Colonic mucosa (tissue), 4 donors: ENCODE results near the gene DYNC2LI1. TPM values are rescaled to one million over a fixed set of nuclear protein-coding genes. Genes with fewer than 3 reads are reported as not detected.
A peak's percentile ranks its signal among the peaks of the same experiment; 100 is the strongest.

Experiments
- DNase-seq: peaks from one replicate; pipeline ENCODE4 v3.0.0-alpha.2; 2020
- H3K27ac ChIP-seq: fragments of 200-600 bp; one replicate; pipeline ENCODE4 v1.8.0; 2021
- H3K27me3 ChIP-seq: fragments of 200-600 bp; one replicate; pipeline ENCODE4 v1.8.0; 2021
- H3K36me3 ChIP-seq: fragments of 200-600 bp; one replicate; pipeline ENCODE4 v1.8.0; 2021
- H3K4me1 ChIP-seq: fragments of 200-600 bp; one replicate; pipeline ENCODE4 v1.8.0; 2021; ENCODE audit warnings: mild to moderate bottlenecking
- H3K4me3 ChIP-seq: fragments of 200-600 bp; one replicate; pipeline ENCODE4 v1.8.0; 2021
- H3K9ac ChIP-seq, 2 donors: one replicate each; pipeline ENCODE4 v1.7.0; 2013; ENCODE audit warnings: control low read depth in 2 of 2, low read depth in 2 of 2, low read length in 2 of 2
- H3K9me3 ChIP-seq: fragments of 200-600 bp; one replicate; pipeline ENCODE4 v1.8.0; 2021
- intact Hi-C: fragments of 100-400 bp; cut with DNase I; formaldehyde crosslinking; loops from one replicate; pipeline ENCODE4 v1.14.1; 2022
- total RNA-seq, 2 donors: library from RNA; stranded (reverse); fragmentation: NEBNext Ultra II Directional in 1 of 2; extraction: Animal tissue kit (Norgen Biotek cat#: 25700) in 1 of 2; gene quantifications; one replicate each; pipeline ENCODE4 v1.2.1, GENCODE V29; 2021
- TF ChIP-seq, protein P1 (sequence below): fragments of 200-600 bp; IDR thresholded peaks from one replicate; pipeline ENCODE4 v1.8.0; 2022; ENCODE audit warnings: antibody characterized with exemption, mild to moderate bottlenecking
- donor health status: healthy.
- donor health status: DM: no; HTN: no; CAD: no.
- donor health status: DM: no; HTN: no; CAD: no.

DYNC2LI1 gene
- total RNA-seq, 2 donors from 2014 or later = 8.1 to 17.2 TPM

DNA sequence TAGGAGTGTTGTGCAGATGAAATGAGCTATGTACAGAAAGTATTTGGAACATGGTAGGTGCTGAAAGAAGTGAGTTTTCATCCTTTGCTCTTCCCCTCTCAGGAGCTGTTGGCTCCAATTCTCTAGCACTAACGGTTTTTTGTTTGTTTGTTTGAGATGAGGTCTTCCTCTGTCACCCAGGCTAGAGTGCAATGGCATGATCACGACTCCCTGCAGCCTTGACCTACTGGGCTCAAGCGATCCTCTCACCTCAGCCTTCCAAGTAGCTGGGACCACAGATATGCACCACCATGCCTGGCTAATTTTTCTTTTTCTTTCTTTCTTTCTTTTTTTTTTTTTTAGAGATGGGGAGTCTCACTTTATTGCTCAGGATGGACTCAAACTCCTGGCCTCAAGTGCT lies 52.0 kb downstream of the DYNC2LI1 start:
- no peaks in the 10 kb centered on the region for H3K36me3 ChIP-seq
- no peaks in the 10 kb centered on the region for H3K27me3 ChIP-seq
- intact Hi-C loops = no loop called here
- no peaks in the 10 kb centered on the region for H3K4me1 ChIP-seq
- DNase-seq = no peak
- no peaks in the 10 kb centered on the region for H3K9me3 ChIP-seq
- H3K4me3 ChIP-seq = no peak overlapping the region
- TF ChIP-seq, protein P1, sequence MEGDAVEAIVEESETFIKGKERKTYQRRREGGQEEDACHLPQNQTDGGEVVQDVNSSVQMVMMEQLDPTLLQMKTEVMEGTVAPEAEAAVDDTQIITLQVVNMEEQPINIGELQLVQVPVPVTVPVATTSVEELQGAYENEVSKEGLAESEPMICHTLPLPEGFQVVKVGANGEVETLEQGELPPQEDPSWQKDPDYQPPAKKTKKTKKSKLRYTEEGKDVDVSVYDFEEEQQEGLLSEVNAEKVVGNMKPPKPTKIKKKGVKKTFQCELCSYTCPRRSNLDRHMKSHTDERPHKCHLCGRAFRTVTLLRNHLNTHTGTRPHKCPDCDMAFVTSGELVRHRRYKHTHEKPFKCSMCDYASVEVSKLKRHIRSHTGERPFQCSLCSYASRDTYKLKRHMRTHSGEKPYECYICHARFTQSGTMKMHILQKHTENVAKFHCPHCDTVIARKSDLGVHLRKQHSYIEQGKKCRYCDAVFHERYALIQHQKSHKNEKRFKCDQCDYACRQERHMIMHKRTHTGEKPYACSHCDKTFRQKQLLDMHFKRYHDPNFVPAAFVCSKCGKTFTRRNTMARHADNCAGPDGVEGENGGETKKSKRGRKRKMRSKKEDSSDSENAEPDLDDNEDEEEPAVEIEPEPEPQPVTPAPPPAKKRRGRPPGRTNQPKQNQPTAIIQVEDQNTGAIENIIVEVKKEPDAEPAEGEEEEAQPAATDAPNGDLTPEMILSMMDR = no peak
- no peak overlapping the region for H3K9ac ChIP-seq
- H3K27ac ChIP-seq = no peak overlapping the region

DNA sequence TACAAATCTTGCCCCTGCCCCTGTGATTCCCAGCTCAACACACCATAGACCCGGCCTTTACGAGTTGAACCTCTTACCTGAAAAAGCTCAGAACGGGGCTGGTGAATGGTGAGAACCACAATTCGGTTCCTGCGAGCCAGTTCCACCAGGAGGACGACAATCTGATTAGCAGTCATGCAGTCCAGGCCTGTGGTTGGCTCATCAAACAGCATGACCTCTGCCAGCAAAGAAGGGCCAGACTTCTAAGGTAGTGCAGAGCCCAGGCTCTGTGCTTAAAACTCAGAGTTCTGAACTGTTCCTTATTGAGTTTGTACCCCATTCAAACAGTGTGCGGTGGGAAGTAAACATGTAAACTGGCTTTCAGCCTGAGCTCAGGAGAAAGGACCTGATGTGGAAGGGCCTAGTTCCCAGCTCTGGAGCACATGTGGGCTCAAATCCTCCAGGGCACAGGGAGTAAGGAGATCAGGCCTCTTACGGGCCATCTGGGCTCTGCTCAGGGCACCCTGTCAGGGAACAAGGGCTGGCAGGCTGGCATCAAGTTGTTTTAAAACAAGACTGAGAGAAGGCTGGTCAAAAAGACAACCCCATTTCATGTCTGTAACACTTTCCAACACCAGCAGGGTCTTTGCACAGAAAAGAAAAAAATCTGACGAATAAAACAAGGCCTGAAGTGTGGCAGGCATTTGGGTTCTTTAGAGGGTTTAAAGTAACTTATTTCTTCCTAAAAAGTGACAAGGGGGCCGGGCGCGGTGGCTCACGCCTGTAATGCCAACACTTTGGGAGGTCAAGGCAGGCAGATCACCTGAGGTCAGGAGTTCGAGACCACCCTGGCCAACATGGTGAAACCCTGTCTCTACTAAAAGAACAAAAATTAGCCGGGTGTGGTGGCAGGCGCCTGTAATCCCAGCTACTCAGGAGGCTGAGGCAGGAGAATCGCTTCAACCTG lies 52.7 kb downstream of the DYNC2LI1 start:
- no peaks in the 10 kb centered on the region for H3K27me3 ChIP-seq
- no peak for DNase-seq
- H3K4me3 ChIP-seq = no peak overlapping the region

DNA sequence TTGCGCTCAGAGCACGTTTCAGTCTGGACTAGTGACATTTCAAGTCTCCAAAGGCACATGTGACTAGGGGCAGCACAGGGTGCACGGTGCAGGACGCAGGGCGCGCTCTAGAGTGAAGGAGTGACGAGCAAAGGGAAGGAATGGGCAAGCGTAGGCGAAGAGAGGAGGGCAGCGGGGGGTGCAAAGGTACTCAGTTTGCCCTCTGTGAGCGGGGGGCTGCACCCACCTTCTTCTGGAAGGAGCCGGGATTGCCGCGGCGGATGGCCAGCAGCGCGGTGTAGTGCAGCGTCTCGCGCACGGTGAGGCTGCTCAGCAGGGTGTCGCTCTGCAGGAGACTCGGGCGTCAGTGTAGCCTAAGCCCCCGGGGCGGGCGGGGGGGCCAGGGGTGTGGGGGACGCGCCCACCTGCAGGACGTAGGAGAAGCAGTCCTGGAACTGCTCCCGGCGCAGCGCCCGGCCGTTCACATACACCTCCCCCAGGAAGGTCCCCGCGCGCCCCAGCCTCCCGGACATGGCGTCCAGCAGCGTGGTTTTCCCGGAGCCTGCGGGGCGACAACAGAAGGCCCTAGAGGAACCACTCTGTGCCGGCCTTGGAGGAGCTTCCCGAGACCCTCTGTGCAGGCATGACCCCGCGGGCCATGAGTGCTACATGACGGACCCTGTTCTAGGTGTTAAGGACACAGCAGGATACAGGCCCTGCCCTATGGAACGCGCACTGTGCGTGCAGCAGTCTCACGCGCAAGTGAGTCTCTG lies 57.9 kb downstream of the DYNC2LI1 start:
- no peak overlapping the region for H3K27ac ChIP-seq
- H3K9ac ChIP-seq = no peak overlapping the region
- peak overlapping the region; percentile 35 for H3K4me3 ChIP-seq
- no peak for DNase-seq
- no peaks in the 10 kb centered on the region for H3K4me1 ChIP-seq
- H3K36me3 ChIP-seq = no peaks in the 10 kb centered on the region
- intact Hi-C loops = no loop called here
- TF ChIP-seq, protein P1 = no peak
- no peaks in the 10 kb centered on the region for H3K27me3 ChIP-seq
- H3K9me3 ChIP-seq = no peaks in the 10 kb centered on the region

More for the DNA sequence above, 52.7 kb downstream of the DYNC2LI1 start:
- intact Hi-C loops = no loop called here
- no peak overlapping the region for H3K9ac ChIP-seq
- H3K36me3 ChIP-seq = no peaks in the 10 kb centered on the region
- no peaks in the 10 kb centered on the region for H3K9me3 ChIP-seq
- H3K4me1 ChIP-seq = no peaks in the 10 kb centered on the region
- TF ChIP-seq, protein P1 = no peak
- no peak overlapping the region for H3K27ac ChIP-seq

- no peak for DNase-seq
- intact Hi-C loops = no loop called here
- no peaks in the 10 kb centered on the region for H3K36me3 ChIP-seq
- TF ChIP-seq, protein P1 = no peak
- H3K4me3 ChIP-seq = no peak overlapping the region
- H3K9ac ChIP-seq = no peak overlapping the region
- H3K4me1 ChIP-seq = no peaks in the 10 kb centered on the region
- no peak overlapping the region for H3K27ac ChIP-seq
- no peaks in the 10 kb centered on the region for H3K27me3 ChIP-seq
- no peaks in the 10 kb centered on the region for H3K9me3 ChIP-seq
These were observed 58.6 kb downstream of the DYNC2LI1 start for GRCh38 chr2:43832457-43832856.

DNA sequence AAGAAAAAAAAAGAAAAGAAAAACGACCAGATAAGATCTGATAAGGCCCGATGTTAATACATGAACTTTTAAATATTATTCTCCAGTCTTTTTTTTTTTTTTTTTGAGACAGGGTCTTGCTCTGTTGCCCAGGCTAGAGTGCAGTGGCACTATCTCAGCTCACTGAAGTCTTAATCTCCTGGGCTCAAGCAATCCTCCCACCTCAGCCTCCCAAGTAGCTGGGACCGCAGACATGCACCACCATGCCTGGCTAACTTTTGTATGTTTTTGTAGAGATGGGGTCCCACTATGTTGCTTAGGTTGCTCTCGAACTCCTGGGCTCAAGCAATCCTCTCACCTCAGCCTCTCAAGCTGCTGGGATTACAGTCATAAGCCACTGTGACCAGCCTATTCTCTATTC lies 63.2 kb downstream of the DYNC2LI1 start:
- no peak overlapping the region for H3K9ac ChIP-seq

More for the DNA sequence above, 63.2 kb downstream of the DYNC2LI1 start:
- Histone ChIP-seq H3K4me3 (no peak overlapping the region), H3K27ac (no peak overlapping the region), H3K36me3 (no peaks in the 10 kb centered on the region), H3K27me3 (no peaks in the 10 kb centered on the region), H3K9me3 (no peaks in the 10 kb centered on the region), H3K4me1 (no peaks in the 10 kb centered on the region)
- intact Hi-C loops = no loop called here
- TF ChIP-seq, protein P1 = no peak
- no peak for DNase-seq
